Common myeloid progenitor, CD34-positive (primary cell): ENCODE results near the gene SLC24A3.

ENCODE experiments used
- CTCF ChIA-PET: fragments of 350-600 bp; sonication (Branson Sonifier 250); formaldehyde crosslinking; loops from one replicate; lab custom pipeline; 2021; ENCODE audit warnings: antibody characterized with exemption; lab: Charles Lee
- POLR2A ChIA-PET: fragments of 350-600 bp; sonication (Branson Sonifier 250); formaldehyde crosslinking; loops from one replicate; lab custom pipeline; 2021; ENCODE audit warnings: antibody characterized with exemption; lab: Charles Lee
- DNase-seq, 3 donors: peaks; one replicate each; pipeline versions ENCODE4 v3.0.0 to v3.0.0-alpha.2; 2013
- H3K27ac ChIP-seq, 2 experiments: 1 replicate in 1 of 2; 2 replicates in 1 of 2; pipeline ENCODE4 v1.7.0; 2013; ENCODE audit warnings: inconsistent platforms in 2 of 2, low read length in 2 of 2, mild to moderate bottlenecking in 2 of 2, low read depth in 1 of 2, moderate library complexity in 1 of 2; ENCODE audit not compliant: severe bottlenecking in 2 of 2, insufficient read depth in 1 of 2, poor library complexity in 1 of 2
- H3K27me3 ChIP-seq, 5 experiments: replicated peaks in 2 of 5; 1 replicate in 3 of 5; 2 replicates in 2 of 5; pipeline versions ENCODE4 v1.6.1 to v1.7.0; 2013; ENCODE audit warnings: low read length in 4 of 5, mild to moderate bottlenecking in 2 of 5, moderate library complexity in 2 of 5, inconsistent platforms in 1 of 5; ENCODE audit not compliant: insufficient read depth in 5 of 5, control insufficient read depth in 4 of 5
- H3K36me3 ChIP-seq, 4 experiments: 1 replicate in 2 of 4; 2 replicates in 2 of 4; pipeline versions ENCODE4 v1.6.1 to v1.7.0; 2013; ENCODE audit warnings: low read length in 3 of 4, control low read depth in 1 of 4, mild to moderate bottlenecking in 1 of 4; ENCODE audit not compliant: control insufficient read depth in 4 of 4, insufficient read depth in 4 of 4
- H3K4me1 ChIP-seq, 4 experiments: 1 replicate in 3 of 4; 2 replicates in 1 of 4; pipeline versions ENCODE4 v1.6.1 to v1.7.1; 2013; ENCODE audit warnings: low read length in 3 of 4, mild to moderate bottlenecking in 3 of 4, control low read depth in 1 of 4, inconsistent platforms in 1 of 4, moderate library complexity in 1 of 4; ENCODE audit not compliant: control insufficient read depth in 4 of 4, insufficient read depth in 4 of 4; ENCODE audit errors: control extremely low read depth in 1 of 4
- H3K4me3 ChIP-seq, 7 experiments: 1 replicate in 4 of 7; 2 replicates in 3 of 7; pipeline versions ENCODE4 v1.5.1 to v1.7.0; 2013; ENCODE audit warnings: mild to moderate bottlenecking in 7 of 7, low read length in 6 of 7, moderate library complexity in 6 of 7, inconsistent platforms in 2 of 7, low read depth in 2 of 7, control low read depth in 1 of 7; ENCODE audit not compliant: insufficient read depth in 4 of 7, control insufficient read depth in 1 of 7; ENCODE audit errors: extremely low read depth in 1 of 7
- H3K9me3 ChIP-seq, 5 experiments: 1 replicate in 4 of 5; 2 replicates in 1 of 5; pipeline versions ENCODE4 v1.6.1 to v1.7.1; 2013; ENCODE audit warnings: low read length in 4 of 5, mild to moderate bottlenecking in 2 of 5, inconsistent platforms in 1 of 5, low read depth in 1 of 5, moderate library complexity in 1 of 5; ENCODE audit not compliant: control insufficient read depth in 4 of 5, insufficient read depth in 2 of 5; ENCODE audit errors: control extremely low read depth in 1 of 5
- WGBS: methylation state at CpG from one replicate; pipeline ENCODE4 v1.1.5; 2013; ENCODE audit not compliant: insufficient coverage; 5-methylcytosine and 5-hydroxymethylcytosine counted together

Gene SLC24A3

DNA sequence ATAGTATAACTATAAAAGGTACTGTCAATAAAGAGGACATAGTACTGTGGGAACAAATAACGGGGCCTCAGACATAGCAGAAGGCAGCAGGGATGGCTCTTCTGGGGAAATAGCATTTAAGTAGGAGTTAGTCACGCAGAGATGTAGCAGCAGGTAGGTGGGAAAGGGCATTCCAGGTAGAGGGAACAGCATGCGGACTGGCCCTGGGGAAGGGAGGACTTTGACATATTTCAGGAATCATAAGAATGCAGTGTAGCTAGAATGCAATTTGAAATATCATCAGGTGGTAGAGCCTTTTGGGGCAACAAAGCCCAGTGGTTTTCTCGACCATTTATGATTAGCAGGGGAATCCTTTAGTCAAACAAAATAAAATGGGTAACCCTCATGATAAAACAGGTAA is 191.1 kb downstream of the SLC24A3 start:
- WGBS: 100% methylated on average over 4 of the region's 4 CpGs
- Histone ChIP-seq H3K27ac (no peak overlapping the region), H3K4me1 (peaks cover 0 to 4% (median 0%) of the 10 kb centered on the region in 4 experiments), H3K9me3 (peaks cover 0 to 6% (median 0%) of the 10 kb centered on the region in 5 experiments), H3K4me3 (no peak overlapping the region), H3K36me3 (no peaks in the 10 kb centered on the region), H3K27me3 (no peaks in the 10 kb centered on the region)
- POLR2A ChIA-PET: no interaction called here
- CTCF ChIA-PET: no interaction called here
- DNase-seq: no peak

DNA sequence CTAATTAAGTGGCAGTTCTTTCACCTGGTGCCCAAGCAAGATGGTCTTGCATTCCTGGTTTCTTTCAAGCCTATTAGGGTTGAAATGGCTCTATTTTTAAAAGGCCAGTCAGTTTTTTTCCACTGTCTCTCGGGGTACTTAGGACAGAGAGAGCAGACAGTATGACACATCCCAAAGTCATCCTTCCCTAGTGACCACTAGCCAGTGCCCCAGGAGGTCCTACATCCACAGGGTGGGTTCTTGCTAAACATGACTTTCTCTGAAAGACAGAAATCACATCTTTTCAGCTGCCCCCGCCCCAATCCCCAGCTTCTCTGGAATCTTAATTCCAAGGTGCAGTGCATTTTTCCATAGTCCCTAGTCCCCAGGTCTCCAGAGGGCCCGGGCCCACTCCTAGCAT is 192.4 kb downstream of the SLC24A3 start:
- no peaks in the 10 kb centered on the region for H3K9me3 ChIP-seq
- DNase-seq: no peak
- no peaks in the 10 kb centered on the region for H3K36me3 ChIP-seq
- ChIA-PET CTCF (no interaction called here), POLR2A (no interaction called here)
- no peaks in the 10 kb centered on the region for H3K27me3 ChIP-seq
- no peak overlapping the region for H3K4me3 ChIP-seq
- 100% methylated on average over 2 of the region's 3 CpGs for WGBS
- H3K4me1 ChIP-seq: peaks cover 0 to 4% (median 0%) of the 10 kb centered on the region in 4 experiments
- H3K27ac ChIP-seq: no peak overlapping the region

DNA sequence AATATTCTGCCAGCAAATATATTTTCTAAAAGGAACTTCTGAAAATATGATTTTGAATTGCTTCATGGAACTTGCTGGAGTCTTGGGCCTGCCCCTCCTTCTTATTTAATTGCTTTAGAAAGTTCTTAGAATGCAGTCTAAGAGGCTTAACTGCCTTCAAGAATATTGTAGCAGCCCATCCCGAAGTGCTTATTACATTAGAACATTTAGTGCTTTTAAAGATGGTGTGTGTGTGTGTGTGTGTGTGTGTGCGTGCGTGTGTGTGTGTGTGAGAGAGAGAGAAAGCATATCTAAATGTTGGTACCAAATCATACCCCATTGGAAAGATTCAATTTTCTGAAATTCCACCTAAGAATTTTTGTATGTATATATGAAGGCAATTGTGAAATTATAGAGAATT is 193.5 kb downstream of the SLC24A3 start:
- WGBS: no CpG with 5 or more reads among the region's 3 CpGs
- POLR2A ChIA-PET: no interaction called here
- Histone ChIP-seq H3K27ac (no peak overlapping the region), H3K4me3 (no peak overlapping the region), H3K9me3 (no peaks in the 10 kb centered on the region), H3K36me3 (no peaks in the 10 kb centered on the region), H3K27me3 (no peaks in the 10 kb centered on the region), H3K4me1 (peaks cover 0 to 4% (median 0%) of the 10 kb centered on the region in 4 experiments)
- DNase-seq: no peak
- CTCF ChIA-PET: no interaction called here

DNA sequence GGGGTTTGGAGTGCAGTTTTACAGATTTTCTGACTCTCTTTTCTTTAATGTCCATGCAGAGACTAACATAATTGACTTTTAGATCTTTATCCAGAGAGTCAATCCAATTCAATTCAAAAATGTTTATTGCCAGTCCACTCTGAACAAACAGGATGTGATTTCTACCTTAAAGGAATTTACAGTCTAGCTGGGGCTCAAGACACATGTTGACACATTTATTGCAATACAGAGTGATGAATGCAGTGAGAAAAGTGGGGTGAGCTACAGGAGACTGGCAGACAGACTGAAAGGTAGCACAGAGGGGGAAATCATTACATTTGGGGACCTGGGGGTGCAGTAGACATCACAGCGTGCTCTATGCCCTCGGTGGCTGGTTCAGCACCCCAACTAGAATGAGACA is 193.9 kb downstream of the SLC24A3 start:
- Histone ChIP-seq H3K9me3 (no peaks in the 10 kb centered on the region), H3K4me3 (no peak overlapping the region), H3K4me1 (peaks cover 0 to 4% (median 0%) of the 10 kb centered on the region in 4 experiments), H3K27ac (no peak overlapping the region), H3K27me3 (no peaks in the 10 kb centered on the region), H3K36me3 (no peaks in the 10 kb centered on the region)
- no peak for DNase-seq
- WGBS: no CpG with 5 or more reads among the region's 2 CpGs
- ChIA-PET CTCF (no interaction called here), POLR2A (no interaction called here)

DNA sequence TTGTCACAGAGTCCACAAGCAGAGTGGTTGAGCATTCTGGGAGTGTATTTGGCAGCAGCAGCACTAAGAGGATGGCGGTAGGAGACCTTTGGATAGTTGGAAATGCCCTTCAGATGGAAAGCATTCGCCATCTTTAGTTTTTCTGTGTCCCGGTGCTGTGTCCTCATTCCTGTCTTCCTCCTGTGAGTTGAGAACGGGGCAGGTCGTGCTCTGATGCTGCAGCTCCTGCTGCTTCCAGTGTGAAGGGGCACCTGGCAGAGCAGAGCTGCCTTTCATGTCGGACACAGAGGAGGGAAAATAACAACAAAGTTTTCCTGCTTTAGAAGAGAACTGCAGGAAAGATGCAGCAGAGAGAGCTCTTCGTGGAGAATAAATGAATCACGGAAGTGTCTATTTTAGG is 194.8 kb downstream of the SLC24A3 start:
- POLR2A ChIA-PET: no interaction called here
- no peak for DNase-seq

DNA sequence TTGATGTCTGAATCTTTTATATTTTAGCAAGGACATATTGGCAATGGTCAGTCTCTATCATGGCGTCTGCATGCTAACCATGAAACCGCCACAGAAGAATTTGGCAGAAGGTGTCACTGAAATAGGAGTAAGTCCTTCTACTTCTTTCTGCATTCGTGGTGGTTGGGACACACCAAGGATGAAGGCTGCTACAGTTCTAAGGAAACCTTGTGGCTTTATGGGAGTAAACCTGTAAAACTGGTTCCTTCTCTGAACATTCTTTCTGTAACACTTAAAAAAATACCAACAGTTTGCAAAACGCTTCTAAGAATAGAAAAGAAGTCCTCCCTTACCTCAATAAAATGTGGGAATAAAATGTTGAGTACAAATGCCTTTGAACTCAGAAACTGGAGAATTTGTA is 195.3 kb downstream of the SLC24A3 start:
- POLR2A ChIA-PET: no interaction called here
- no peak for DNase-seq
- H3K27me3 ChIP-seq: no peaks in the 10 kb centered on the region
- H3K4me1 ChIP-seq: peaks cover 0 to 4% (median 0%) of the 10 kb centered on the region in 4 experiments
- no peaks in the 10 kb centered on the region for H3K9me3 ChIP-seq
- H3K27ac ChIP-seq: no peak overlapping the region
- CTCF ChIA-PET: no interaction called here
- H3K36me3 ChIP-seq: no peaks in the 10 kb centered on the region
- H3K4me3 ChIP-seq: no peak overlapping the region
- WGBS: 70% methylated on average over 2 of the region's 4 CpGs

More for the DNA sequence above, 194.8 kb downstream of the SLC24A3 start:
- H3K4me3 ChIP-seq: no peak overlapping the region
- WGBS: 98% methylated on average over 6 of the region's 8 CpGs
- H3K27me3 ChIP-seq: no peaks in the 10 kb centered on the region
- no peaks in the 10 kb centered on the region for H3K9me3 ChIP-seq
- peaks cover 0 to 4% (median 0%) of the 10 kb centered on the region in 4 experiments for H3K4me1 ChIP-seq
- no peak overlapping the region for H3K27ac ChIP-seq
- no peaks in the 10 kb centered on the region for H3K36me3 ChIP-seq
- CTCF ChIA-PET: no interaction called here

DNA sequence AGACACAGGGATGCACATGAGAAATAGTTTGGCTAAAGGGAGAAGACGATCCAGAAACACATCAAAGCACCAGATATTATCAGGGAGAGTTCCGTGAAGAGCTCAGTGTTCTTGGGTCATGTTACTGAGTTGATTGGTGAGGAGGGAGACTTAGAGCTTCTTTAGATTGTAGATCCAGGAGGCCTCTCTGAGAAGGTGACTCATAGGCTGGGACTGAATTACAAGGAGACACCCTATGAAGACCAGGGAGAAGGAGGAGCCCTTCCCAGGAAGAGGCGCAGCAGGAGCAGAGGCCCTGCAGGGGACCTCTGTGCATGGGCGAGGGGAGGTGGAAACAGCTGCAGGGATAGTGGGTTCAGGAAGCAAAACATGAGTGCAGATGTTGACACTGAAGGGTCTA is 196.5 kb downstream of the SLC24A3 start:
- Histone ChIP-seq H3K4me1 (peaks cover 0 to 4% (median 0%) of the 10 kb centered on the region in 4 experiments), H3K27ac (no peak overlapping the region), H3K36me3 (no peaks in the 10 kb centered on the region), H3K9me3 (no peaks in the 10 kb centered on the region), H3K4me3 (no peak overlapping the region), H3K27me3 (no peaks in the 10 kb centered on the region)
- CTCF ChIA-PET: interaction anchor here (1.1 to 1.3 kb wide), 2 partner anchors 14 to 203 kb away, joined by 3 to 5 read pairs; no protein-coding TSS in a partner anchor
- POLR2A ChIA-PET: no interaction called here
- DNase-seq: no peak
- WGBS: 100% methylated on average over 3 of the region's 4 CpGs
